ENCODE measurements around the gene HYI.

Gene HYI

DNA sequence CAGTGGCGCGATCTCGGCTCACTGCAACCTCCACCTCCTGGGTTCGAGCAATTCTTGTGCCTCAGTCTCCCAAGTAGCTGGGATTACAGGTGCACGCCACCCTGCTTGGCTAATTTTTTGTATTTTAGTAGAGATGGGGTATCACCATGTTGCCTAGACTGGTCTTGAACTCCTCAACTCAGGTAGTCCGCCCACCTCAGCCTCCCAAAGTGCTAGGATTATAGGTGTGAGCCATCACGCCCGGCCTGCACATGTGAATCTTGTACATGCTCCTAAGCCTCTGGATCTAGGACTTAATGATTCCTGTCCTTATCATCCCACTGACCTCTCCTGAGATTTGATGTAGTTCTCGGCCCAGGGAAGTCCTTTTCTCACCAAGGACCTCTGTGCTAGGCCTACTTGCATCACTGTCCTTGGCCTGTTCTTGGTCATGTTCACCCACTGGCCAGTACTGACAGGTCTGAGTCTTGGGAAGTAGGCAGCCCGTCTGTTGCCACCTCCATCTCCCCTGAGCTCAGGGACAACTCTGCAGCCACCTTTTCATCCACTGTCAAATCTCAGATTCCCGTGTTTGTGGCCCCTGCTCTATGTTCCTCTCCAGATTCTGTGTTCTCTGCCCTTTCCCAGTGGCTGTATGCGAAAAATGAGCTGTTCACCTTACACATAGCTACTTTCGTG is 9.4 kb downstream of the HYI start:
- no peak for DNase-seq

DNA sequence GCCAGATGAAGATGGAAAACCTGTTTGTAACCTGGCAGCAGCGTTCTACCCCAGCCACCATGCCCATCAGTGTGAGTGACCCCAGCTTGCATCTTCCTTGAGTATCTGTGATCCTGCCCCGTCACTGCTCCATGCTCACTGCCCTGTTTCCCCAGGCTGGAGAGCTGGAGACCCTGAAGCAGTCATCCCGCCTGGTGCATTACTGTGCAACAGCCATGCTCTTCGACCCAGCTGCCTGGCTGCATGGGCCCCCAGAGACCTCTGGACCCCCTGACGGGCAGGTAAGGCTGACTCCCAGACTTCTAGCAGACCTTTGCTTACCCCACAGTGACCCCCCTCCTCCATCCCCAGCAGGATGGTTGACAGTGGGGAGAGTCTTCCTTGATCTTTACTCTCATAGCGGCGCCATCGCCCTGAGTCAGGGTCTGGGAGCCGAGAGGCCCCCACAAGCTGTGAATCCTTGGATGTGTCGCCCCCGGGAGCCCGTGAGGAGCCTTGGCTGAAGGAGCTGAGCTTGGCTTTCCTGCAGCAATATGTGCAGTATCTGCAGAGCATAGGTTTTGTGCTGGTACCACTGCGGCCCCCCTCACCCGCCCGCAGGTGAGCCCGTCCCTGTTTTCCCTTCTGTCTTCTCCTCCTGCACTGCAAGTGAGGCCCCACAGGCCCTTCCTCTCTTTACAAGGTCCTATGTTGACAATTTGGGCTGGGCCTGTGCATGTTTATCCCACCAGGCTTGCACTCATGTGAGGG is 10.4 kb downstream of the HYI start:
- DNase-seq, result no peak

DNA sequence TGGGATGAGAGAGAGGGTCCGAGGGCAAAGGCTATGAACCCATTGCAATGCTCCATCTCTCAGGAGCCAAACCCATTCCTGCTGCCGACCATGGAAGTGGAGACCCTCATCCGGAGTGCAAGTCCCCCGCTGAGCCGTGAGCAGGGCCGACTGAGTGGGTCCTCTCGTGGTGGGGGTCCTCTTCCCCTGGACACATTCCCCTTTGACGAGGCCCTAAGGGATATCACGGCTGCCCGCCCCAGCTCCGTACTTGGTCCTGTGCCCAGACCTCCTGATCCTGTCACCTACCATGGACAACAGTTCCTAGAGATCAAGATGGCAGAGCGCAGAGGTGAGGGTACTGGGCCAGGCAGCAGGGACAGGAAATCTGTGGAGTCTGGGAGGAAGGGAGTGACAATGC is 11.0 kb downstream of the HYI start:
- DNase-seq, result no peak

DNA sequence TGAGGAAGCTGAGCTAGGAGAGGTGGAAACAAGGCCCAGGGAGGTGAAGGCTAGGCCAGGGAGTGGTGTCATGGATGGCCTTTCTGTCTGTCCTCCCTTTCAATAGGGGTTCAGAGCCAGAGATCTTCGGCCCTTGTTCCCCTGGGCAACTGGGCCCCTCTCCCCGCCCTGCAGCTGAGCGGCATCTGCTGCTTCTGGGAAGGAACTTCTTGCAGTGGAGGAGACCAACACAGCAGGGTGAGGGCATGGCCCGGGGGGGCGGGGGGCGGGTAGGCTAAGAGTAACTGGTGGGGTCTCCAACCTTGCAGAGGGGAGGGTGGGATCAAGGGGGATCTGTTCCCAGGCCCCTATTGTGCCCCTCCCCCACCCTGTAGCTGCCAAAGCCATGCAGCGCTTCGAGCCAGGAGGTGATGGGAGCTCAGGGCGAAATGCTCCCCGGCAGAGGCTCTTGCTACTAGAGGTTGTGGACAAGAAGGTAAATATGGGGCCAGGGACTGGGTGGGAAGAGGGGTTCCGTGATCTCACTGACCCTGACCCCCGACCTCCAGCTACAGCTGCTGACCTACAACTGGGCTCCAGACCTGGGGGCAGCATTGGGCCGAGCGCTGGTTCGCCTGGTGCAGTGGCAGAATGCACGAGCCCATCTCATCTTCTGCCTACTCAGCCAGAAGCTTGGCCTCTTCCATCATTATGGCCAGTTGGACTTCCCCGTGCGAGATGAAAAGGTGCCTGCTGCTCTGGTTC is 11.7 kb downstream of the HYI start:
- no peak for DNase-seq

DNA sequence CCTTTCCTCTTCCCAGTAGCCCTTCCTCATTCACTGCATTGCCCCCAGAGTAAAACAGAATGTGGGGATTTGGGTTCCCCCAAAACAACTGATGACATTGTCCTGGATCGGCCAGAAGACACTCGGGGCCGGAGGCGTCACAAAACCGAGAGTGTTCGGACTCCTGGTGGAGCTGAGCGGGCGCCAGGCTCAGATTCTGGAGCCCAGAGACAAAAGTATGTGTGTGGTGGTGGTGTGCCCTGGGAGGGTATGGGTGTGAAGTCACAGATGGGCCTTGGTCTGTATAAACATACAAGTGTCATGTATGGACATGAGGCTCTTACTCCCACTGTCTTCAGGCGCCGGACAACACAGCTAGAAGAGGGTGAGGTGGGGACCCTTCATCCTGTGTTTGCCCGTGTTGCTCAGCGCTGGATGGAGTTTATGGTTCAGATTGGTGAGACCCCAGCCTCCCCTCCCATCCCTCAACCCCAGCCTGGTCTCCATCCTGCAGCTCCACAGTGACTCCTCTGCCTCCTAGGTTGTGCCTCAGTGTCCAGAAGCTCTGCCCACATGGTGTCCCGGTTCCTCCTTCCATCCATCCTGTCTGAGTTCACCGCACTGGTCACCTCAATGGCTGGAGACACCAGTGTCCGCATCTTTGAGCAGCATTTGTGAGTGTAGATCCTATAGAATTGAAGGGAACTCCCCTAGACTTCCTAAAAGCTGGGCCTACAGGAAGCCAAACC is 12.4 kb downstream of the HYI start:
- DNase-seq, result no peak

DNA sequence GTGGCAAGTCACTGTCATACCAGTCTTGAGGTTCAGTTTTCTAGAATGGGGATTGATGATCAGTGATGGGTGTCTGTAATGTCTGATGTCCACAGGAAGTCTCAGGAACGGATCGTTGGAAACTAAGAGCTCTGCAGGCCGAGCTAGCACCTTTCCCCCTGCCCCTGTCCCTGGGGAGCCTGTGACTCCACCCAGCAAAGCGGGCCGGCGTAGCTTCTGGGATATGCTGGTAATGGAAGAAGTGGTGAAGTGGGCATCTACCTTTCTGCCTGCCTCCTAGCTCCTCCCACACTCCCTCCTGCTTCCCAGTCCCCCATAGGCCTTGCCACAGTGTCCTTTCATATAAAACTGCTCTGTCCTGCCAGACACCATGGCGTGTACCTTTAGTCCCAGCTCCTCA is 13.4 kb downstream of the HYI start:
- DNase-seq, result no peak

DNA sequence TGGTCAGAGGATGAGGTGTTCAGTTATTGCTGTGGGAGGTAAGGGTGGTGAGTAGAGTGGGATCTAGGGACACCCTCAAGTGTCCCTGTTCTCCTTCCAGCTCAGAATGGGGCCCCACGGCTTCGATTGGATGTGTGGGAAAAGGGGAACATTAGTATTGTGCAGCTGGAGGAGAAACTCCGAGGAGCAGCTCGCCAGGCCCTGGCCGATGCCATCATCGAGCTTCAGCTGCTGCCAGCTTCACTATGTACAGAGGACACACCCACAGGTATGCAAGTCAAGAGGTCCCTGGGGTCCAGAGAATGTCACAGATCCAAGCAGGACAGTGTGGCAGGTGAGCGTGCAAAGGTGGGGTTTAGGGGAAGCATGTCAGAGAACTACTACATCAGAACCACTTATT is 13.9 kb downstream of the HYI start:
- no peak for DNase-seq

DNA sequence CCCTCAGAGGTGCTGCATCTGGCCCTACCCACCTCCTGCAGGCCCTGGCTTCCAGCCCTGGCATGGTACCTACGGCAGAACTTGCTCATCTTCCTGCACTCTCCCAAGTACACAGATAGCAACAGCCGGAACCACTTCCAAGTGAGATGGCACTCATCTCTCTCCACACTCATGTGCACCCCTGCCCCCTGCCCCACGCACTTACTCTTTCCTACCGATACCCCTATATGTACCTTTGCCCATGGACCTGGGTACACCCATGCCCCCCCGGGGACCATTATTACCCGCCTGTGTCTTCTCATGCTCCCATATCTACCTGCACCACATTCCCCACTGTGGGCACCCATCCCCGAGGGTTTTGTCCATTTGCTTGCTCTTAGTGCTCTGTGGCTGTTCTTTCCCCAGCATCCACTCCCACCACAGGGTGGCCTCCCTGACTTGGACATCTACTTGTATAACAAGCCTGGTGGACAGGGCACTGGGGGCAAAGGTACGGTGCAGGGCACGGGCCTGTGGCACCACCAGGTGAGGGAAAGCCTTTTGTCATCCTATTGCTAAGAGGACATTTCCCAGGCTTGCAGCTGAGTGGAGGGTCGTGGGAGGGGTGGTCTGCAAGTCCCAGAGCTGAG is 14.7 kb downstream of the HYI start:
- DNase-seq, result no peak

DNA sequence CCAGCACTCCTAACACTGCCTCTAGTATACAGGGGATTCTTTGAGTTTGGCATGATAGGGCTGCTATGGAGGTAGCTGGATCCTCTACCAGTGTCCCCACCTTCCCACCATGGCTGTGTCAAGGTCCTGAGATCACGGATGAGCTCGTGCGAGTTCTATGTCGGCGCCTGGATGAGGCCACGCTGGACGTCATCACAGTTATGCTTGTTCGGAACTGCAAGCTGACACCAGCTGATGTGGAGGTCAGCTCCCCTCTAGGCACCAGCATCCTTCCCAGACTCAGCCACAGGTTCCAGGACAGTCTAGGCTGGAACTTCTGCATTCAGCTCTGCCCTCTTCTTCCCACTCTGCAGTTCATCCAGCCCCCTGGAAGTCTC is 15.2 kb downstream of the HYI start:
- no peak for DNase-seq

DNA sequence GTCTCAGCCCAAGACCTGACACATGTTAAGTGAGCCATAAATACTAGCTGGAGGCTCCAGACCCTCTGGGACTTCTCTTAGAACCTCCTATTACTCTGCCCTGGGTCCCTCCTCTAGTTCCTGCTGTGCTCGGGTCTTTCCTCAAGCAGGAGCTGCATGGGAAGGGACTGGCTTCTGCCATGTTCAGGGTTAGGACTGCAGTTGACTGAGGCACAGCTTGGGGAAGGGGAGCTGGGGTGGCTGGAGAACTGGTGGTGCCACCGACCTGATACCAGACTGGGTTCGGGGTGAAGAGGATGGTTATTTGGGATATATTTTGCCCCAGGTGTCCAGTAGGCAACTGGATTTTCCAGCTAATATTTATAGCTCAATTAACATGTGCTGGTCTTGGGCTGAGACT is 15.7 kb downstream of the HYI start:
- DNase-seq, result no peak

DNA sequence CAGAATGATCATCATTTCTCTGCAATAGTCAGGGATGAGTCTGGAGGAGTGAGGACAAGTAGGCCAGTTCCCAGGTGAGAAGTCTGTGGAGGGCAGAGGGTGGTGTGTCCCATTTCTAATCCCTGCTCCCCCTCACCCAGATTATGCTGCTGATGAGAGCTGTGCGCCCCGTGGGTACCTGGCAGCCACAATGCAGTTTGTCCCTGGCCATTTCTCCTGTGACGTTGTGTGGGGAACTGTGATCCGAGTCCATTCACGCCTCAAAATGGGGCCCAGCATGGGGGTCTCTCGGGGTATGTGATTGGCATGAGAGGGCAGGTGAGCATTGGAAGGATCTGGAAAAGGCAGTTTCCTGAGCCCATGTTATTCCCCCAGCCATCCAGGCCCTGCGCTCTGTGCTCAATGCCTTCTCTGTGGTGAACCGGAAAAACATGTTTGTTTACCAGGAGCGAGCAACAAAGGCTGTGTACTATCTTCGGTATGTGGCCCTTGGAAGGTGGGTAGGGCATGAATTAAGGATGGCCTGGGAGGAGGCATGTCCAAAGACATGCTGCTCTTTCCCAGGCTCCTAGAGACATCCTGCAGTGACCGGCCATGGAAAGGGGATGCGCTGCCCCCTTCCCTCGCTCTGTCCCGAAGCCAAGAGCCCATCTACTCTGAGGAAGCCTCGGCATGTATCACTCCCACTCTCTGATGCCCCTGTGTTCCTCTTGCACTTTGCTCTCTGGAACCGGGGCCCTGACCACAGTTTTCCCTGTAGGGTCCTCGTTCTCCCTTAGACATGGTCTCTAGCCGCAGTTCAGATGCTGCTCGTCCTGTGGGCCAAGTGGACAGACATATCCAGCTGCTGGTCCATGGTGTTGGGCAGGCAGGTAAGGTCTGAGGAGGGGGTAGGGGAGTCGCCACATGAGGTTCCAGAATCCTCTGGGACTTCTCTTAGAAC is 16.4 kb downstream of the HYI start:
- no peak for DNase-seq

DNA sequence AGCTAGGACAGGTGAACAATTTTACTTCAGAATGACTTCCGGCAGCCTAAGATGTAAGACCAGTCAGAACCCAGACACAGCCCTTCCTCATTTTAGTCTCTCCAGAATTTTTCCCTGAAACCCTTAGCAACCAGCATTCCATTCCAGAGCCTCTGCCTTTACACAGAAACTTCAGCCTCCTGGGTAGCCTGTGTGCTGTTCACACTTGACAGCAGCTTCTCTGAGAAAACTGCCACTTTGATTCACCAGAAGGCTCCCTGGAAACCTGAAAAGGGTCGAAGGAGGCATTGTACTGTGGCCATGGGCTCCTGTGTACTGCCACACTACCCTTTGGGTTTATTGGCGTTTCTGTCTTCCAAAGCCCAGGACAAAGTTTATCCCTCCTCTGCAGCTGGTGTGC is 17.4 kb downstream of the HYI start:
- DNase-seq, result no peak

DNA sequence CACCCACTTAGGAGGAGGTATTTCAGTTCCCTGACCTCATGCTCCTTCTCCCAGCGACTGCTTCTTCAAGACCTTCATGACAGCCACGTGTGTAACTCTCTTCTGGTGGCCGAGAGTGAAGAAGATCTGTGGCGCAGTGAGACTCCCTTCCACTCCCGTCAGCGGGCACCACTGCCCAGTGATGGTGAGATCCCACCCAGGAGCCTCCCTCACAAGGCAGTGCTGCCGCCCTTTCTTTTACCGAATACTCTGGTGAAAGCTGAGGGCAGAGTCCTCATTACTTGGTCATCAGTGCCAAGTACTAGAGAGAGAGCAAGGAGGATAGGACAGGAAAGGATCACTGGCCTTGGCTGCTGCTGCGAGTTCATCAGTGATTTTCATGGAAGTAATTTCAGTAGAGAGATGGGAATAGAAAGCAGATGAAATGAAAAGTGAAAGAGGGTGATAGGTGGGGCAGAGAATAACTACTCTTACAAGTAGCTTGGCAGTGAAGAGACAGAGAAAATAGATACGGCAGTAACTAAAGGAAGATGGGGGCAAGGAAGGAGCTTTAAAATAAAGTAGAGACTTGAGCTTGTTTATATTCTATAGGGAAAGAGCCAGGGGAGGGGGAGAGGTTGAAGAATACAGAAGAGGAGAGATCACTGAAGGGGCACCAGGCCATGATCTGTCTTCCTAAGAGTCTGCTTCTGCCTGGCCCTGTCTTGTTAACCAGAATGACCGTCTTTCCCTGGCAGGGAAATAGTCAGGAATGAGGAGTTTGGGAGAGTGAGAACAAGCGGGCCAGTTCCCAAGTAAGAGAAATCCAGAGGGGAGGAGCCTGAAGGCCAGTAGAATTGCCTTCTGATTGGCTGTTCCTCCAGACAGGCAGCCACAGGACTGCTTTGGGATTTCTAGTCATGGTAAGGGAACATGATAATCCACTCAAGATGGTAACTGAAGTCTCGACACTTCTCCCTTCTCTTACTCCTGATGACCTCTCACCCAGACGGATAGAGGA is 18.3 kb downstream of the HYI start:
- no peak for DNase-seq

DNA sequence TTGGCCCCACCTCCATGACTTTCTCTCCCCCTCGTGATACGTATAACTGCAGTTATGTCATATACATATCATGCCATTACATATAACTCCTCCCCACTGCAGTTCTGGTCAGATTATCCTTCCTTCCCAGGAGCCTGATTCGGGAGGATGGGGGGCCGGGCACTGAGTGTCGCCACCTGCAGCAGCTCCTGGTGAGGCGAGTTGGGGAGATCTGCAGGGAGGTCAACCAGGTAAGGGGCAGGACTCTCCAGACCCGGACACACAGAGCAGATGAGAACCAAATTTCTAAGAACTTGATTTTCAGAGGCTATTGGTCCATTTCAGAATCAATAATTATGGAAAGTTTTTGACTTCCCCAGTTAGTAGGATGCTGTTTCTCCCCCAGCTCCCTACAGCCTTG is 19.5 kb downstream of the HYI start:
- DNase-seq, result no peak

DNA sequence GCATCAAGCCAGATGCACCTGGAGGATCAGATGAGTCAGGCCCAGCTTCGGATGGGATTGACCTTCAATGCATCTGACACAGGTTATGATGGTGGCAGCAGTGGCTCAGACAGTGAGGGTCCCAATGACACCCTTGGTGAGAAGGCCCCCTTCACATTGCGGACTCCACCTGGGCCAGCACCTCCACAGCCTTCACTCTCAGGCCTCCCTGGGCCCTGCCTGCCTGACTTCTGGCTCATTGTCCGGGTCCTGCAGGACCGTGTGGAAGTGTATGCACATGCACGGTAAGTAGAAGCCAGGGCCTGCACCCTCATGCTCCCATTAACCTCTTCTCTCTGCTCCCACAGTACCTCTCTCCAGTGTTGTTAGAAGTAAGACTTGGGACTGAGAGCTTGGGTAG is 20.8 kb downstream of the HYI start:
- DNase-seq, result no peak

DNA sequence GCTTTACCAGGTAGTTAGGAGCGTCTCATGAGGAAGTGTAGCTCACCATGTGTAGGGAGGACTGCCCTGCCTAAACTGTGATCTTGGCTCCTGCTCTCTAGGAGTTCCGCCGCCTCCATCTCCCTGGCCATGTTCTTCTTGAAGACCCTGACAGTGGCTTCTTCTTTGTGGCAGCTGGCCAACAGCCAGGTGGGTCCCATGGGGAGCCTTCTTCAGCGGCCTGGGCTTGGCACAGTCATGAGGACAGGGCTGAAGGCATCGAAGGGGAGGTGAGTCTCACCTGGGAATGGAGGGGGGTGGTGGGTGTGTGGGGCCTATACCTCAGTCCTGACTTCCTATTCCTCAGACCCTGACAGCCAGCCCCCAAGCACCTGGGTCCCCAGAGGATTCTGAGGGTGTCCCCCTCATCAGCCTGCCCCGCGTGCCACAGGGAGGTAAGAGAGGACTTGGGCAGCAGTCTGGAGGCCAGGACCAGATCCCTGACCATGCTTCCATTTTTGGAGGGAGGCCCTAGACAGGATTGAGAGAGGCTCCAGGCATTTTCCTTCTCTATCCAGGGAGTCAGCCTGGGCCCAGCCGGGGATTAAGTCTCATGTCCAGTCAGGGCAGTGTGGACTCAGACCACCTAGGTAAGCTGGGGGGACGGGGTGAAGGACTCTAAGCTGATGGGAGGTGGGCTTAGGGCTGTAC is 21.4 kb downstream of the HYI start:
- DNase-seq, result no peak

DNA sequence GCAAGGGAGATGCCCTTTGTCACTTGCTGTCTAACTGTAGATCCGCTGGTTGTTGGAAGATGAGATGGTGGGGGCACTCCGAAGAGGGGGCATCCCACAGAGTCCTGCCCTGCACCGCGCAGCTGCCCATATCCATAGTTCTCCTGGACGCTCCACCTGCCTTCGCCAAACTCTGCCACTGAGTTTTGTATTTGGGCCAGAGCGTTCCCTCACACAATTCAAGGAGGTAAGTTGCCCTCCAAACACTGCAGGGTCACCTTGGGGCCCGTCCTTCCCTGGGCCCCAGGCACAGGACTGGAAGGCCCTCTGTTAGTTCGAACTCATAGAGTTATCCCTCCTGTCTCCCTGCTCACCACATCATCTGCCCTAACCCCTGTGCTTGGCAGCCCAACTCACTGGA is 22.1 kb downstream of the HYI start:
- DNase-seq, result no peak

DNA sequence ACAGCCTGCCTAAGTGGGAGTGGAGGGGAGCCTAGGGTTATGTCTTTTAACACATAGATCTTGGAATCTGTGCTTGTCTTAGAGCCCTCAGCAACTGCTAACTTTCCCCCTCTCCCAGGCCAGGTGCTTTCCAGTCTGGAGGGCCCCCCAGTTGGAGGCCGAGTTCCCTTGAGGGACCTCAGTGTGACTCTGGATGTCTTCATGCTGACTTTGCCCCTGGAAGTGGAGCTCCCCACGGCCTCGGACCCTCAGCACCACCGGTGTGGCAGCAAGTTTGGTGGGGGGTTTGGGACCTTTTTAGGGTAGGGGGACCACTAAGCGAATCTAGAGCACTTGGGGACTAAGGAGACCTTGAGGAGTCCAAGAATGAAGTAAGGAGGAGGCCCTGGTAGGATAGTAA is 22.9 kb downstream of the HYI start:
- DNase-seq, result no peak

DNA sequence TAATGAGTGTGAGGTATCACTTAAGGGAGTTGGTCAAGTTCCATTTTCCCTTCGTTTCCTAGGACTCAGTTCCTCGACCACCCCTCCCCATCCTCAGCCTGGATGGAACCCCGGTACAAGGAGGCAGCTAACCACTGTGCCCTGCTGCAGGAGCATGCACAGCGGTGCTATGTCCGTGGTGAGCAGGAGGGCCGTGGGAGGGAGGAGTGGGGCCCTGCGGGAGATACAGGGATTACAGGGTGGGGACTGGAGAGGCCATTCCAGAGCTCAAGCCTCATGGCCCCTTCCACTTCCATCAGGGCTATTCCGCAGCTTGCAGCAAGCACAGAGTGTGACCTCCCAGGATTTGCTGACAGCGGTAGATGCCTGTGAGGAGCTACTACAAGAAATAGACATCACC is 25.8 kb downstream of the HYI start:
- DNase-seq, result no peak

DNA sequence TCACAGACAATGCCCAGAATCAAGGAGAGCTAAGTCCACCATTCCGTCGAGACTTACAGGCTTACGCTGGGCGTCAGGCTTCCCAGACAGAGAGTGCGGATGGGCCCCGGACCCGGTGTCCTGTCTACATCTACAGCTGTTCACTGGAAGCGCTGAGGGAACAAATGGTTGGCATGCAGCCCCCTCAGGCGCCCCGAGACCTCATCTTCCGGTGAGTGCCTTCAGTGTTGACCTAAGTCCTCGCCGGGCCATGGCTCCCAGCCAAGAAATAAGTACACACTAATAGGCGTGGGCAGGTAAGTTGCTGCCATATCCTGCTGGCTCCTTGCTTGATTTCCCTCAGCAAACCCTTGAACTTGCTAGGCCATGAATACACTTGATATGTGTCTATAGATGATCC is 26.2 kb downstream of the HYI start:
- DNase-seq, result no peak
